Sigmoid colon (tissue), 7 donors: ENCODE results near the gene SORBS1. TPM values are rescaled to one million over a fixed set of nuclear protein-coding genes. Genes with fewer than 3 reads are reported as not detected.

ENCODE experiments used
- DNase-seq: peaks from one replicate; pipeline ENCODE4 v3.0.0-alpha.2; 2019
- H3K27ac ChIP-seq, 4 donors: fragments of 200-600 bp; sonication (generic); one replicate each; pipeline ENCODE4 v1.5.1; 2016 to 2019; ENCODE audit warnings: mild to moderate bottlenecking in 1 of 4
- H3K27me3 ChIP-seq, 3 donors: fragments of 200-600 bp; sonication (generic); one replicate each; pipeline ENCODE4 v1.5.1; 2019; ENCODE audit warnings: mild to moderate bottlenecking in 1 of 3
- H3K36me3 ChIP-seq, 4 donors: fragments of 200-600 bp; sonication (generic); one replicate each; pipeline ENCODE4 v1.5.1; 2016 to 2019
- H3K4me1 ChIP-seq, 4 donors: fragments of 200-600 bp; sonication (generic); one replicate each; pipeline ENCODE4 v1.5.1; 2017 to 2019
- H3K4me3 ChIP-seq, 4 donors: fragments of 200-600 bp; sonication (generic); one replicate each; pipeline ENCODE4 v1.5.1; 2017 to 2019; ENCODE audit warnings: mild to moderate bottlenecking in 2 of 4, moderate library complexity in 1 of 4
- H3K9me3 ChIP-seq, 4 donors: fragments of 200-600 bp in 3 of 4; sonication (generic) in 3 of 4; one replicate each; pipeline versions ENCODE4 v1.5.1 to v1.6.1; 2013 to 2019
- EP300 ChIP-seq, 4 donors: sonication (generic); formaldehyde crosslinking; IDR thresholded peaks; one replicate each; pipeline ENCODE4 v1.6.1; 2017; ENCODE audit warnings: antibody characterized with exemption in 4 of 4
- POLR2A ChIP-seq, 2 donors: fragments of 450-650 bp; IDR thresholded peaks; one replicate each; pipeline ENCODE4 v1.6.1; 2016; ENCODE audit warnings: antibody characterized with exemption in 2 of 2, mild to moderate bottlenecking in 2 of 2, moderate library complexity in 2 of 2
- POLR2AphosphoS5 ChIP-seq, 4 donors: sonication (generic); formaldehyde crosslinking; IDR thresholded peaks; one replicate each; pipeline ENCODE4 v1.6.1; 2017; ENCODE audit warnings: antibody characterized with exemption in 4 of 4
- WGBS, 2 donors: extraction: QIAGEN DNeasy Blood & Tissue Kit; methylation state at CpG; one replicate each; pipeline ENCODE4 v1.1.7; 2013; 5-methylcytosine and 5-hydroxymethylcytosine counted together
- intact Hi-C: fragments of 100-400 bp; cut with DNase I; formaldehyde crosslinking; loops from one replicate; pipeline ENCODE4 v1.15.1; 2023
- polyA plus RNA-seq, 3 donors: library from polyadenylated mRNA; stranded (reverse); fragments of 200-250 nt; gene quantifications; one replicate each; pipeline ENCODE4 v1.2.3, GENCODE V29; 2013
- total RNA-seq, 4 donors: library from RNA; depleted of rRNA; stranded (reverse); fragments of >200 nt; gene quantifications; one replicate each; pipeline ENCODE4 v1.1.0, GENCODE V29; 2016
- TF ChIP-seq, protein P1 (sequence below), 4 experiments: fragments of 450-650 bp in 3 of 4; fragments of 200-600 bp in 1 of 4; IDR thresholded peaks; one replicate each; pipeline ENCODE4 v1.5.1; 2016 to 2019; ENCODE audit warnings: antibody characterized with exemption in 4 of 4, mild to moderate bottlenecking in 3 of 4, moderate library complexity in 2 of 4
- donor health status: healthy with polysubstance abuse.
- donor health status: Bipolar disorder and iron deficiency.
- donor health status: healthy.

The SORBS1 gene
- total RNA-seq: 1,000 to 10,000 TPM in 2 of 4 donors, 100 to 1,000 TPM in 2; 664 to 1,403 (median 979) TPM
- polyA plus RNA-seq: 10 to 100 TPM in 2 of 3 donors, 1 to 10 TPM in 1; 8.1 to 56.2 (median 19.2) TPM

DNA sequence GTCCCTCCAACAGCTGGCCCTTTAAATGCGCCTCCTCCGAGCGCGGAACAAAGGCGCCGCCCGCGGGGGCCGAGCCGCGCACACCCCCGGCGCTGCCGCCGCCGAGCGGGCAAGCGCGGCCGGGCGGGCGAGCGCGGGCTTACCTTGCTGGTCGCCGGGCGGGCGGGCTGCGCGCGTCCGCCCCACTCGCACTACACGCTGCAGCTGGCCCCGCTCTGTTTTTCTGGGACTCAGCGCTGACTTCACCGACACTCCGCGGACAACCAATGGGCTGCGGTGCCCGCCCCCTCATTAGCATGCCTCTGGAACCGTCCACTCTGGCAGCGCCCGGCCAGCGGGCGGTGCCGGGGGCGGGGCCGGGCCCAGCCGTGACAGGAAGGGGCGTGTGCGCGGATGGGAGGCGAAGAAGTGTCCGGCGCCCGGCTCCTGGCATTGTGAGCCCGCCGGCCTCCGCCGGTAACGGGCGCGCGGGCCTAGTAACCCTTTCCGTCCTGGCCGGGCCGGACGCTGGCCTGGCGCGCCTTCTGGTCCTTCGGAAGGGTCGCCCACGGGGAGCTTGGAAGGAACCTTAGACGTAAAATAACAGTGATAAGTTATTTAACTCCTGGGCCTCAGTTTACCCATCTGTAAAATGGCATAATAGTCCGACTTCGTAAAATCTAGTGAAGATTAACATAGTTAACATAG, at the start of gene SORBS1:
Gene SORBS1, minus strand, starts transcription at position 195 of the 687 bp plus-strand sequence. CDS start 120,236 bp downstream, outside the sequence.
- peak within 1 kb of the TSS; percentile 93 to 98 (median 96) for H3K27ac ChIP-seq
- TF ChIP-seq, protein P1, sequence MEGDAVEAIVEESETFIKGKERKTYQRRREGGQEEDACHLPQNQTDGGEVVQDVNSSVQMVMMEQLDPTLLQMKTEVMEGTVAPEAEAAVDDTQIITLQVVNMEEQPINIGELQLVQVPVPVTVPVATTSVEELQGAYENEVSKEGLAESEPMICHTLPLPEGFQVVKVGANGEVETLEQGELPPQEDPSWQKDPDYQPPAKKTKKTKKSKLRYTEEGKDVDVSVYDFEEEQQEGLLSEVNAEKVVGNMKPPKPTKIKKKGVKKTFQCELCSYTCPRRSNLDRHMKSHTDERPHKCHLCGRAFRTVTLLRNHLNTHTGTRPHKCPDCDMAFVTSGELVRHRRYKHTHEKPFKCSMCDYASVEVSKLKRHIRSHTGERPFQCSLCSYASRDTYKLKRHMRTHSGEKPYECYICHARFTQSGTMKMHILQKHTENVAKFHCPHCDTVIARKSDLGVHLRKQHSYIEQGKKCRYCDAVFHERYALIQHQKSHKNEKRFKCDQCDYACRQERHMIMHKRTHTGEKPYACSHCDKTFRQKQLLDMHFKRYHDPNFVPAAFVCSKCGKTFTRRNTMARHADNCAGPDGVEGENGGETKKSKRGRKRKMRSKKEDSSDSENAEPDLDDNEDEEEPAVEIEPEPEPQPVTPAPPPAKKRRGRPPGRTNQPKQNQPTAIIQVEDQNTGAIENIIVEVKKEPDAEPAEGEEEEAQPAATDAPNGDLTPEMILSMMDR (IDR thresholded peaks at IDR 0.05): no peak
- peak in 1 of 4 donors; percentile 44 for TF ChIP-seq EP300 (IDR thresholded peaks at IDR 0.05)
- peak in 1 of 2 donors; percentile 53 for TF ChIP-seq POLR2A (IDR thresholded peaks at IDR 0.05)
- TF ChIP-seq POLR2AphosphoS5 (IDR thresholded peaks at IDR 0.05): peak; percentile 91 to 99 (median 96)
- no peaks in the 10 kb centered on the region for H3K9me3 ChIP-seq
- H3K4me1 ChIP-seq: peaks cover 0 to 42% (median 36%) of the 10 kb centered on the region in 4 donors
- H3K27me3 ChIP-seq: no peaks in the 10 kb centered on the region
- intact Hi-C loops: loop anchor here (2.0 kb wide), 1 partner anchor 39 kb away; no protein-coding TSS in a partner anchor
- DNase-seq: peak; percentile 99
- peak within 1 kb of the TSS; percentile 82 to 96 (median 90) for H3K4me3 ChIP-seq
- no peaks in the 10 kb centered on the region for H3K36me3 ChIP-seq
- WGBS, 2 donors: 0 to 1% methylated on average over 77 of the region's 77 CpGs

DNA sequence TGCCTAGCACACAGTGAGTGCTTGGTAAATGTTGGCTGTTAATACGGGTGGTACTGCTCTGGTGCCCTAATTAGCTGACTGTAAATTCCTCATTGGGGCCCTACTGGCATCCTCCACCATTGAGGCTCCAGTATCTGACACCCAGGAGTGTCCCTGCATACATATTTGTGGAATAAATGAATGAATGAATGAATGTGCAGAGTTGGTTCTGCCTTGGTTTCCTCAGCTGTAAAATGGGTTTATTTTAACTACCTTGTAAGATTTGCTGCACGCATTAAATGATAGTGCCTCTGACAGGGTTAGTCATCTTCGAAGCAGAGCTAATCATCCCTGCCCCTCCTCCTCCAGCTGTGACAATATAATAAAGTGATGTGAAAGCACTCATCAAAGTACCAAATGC, 49.6 kb upstream of the SORBS1 start:
- Histone ChIP-seq H3K36me3 (peaks cover 0 to 72% (median 34%) of the 10 kb centered on the region in 4 donors), H3K9me3 (no peaks in the 10 kb centered on the region), H3K4me1 (peaks cover 0 to 24% (median 21%) of the 10 kb centered on the region in 4 donors), H3K27me3 (no peaks in the 10 kb centered on the region), H3K27ac (no peak overlapping the region), H3K4me3 (no peak overlapping the region)
- intact Hi-C loops: no loop called here
- TF ChIP-seq, protein P1 (IDR thresholded peaks at IDR 0.05): no peak
- TF ChIP-seq POLR2A (IDR thresholded peaks at IDR 0.05) (no peak), POLR2AphosphoS5 (IDR thresholded peaks at IDR 0.05) (no peak), EP300 (IDR thresholded peaks at IDR 0.05) (no peak)
- 81 to 92% methylated on average over 3 of the region's 3 CpGs for WGBS, 2 donors
- no peak for DNase-seq

DNA sequence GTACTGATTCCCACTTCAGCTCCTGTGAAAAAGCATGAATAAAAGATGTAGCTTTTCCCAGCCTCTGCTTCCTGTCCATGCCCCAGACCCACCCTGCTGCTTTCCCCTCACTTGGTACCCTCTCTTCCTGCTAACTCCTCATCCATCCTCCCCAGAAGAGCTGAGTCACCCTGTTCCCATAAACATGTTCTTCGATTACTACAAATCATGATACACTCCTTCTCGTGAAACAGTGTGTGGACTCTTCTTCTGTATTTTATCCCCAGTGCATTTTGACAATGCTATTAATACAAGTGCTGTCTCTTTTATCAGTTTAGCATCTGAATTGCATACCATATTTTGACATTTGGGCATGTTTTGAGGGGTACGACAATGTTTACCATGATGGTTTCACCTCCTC, 45.8 kb upstream of the SORBS1 start:
- intact Hi-C loops: no loop called here
- H3K36me3 ChIP-seq: peaks cover 0 to 33% (median 16%) of the 10 kb centered on the region in 4 donors
- H3K9me3 ChIP-seq: no peaks in the 10 kb centered on the region
- TF ChIP-seq, protein P1 (IDR thresholded peaks at IDR 0.05): no peak
- TF ChIP-seq POLR2A (IDR thresholded peaks at IDR 0.05) (no peak), EP300 (IDR thresholded peaks at IDR 0.05) (no peak), POLR2AphosphoS5 (IDR thresholded peaks at IDR 0.05) (peak in 3 of 4 donors; percentile 15 to 47 (median 39))
- H3K4me1 ChIP-seq: peaks cover 0 to 50% (median 45%) of the 10 kb centered on the region in 4 donors
- 81 to 83% methylated on average over 3 of the region's 3 CpGs for WGBS, 2 donors
- H3K27me3 ChIP-seq: no peaks in the 10 kb centered on the region
- no peak for DNase-seq
- peak overlapping the region; percentile 83 to 95 (median 86) for H3K27ac ChIP-seq
- H3K4me3 ChIP-seq: no peak overlapping the region

DNA sequence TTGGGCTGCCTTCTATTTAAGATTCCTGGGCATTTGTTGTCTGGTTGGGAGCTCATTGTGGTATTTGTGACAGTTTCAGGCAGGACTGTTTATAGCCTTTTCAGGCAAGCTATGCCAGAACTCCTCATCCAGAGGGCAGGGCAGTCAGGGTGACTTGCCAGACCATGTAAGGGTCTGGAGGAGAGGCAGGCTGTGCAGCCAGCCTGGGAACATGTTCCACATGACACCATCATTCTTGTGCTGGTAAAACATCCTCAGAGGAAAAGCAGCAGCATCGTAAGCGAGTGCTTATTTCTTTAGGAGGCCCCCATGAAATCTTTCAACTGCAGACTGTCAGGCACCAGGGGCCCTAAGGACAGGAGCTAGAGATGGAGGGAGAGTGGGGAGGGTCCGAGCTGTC, 44.0 kb upstream of the SORBS1 start:
- H3K27ac ChIP-seq: peak overlapping the region; percentile 83 to 95 (median 86)
- peaks cover 0 to 17% (median 5%) of the 10 kb centered on the region in 4 donors for H3K36me3 ChIP-seq
- TF ChIP-seq, protein P1 (IDR thresholded peaks at IDR 0.05): no peak
- TF ChIP-seq EP300 (IDR thresholded peaks at IDR 0.05) (peak in 3 of 4 donors; percentile 55 to 97 (median 74)), POLR2A (IDR thresholded peaks at IDR 0.05) (peak in 1 of 2 donors; percentile 18), POLR2AphosphoS5 (IDR thresholded peaks at IDR 0.05) (peak; percentile 44 to 89 (median 85))
- intact Hi-C loops: no loop called here
- 85 to 92% methylated on average over 3 of the region's 3 CpGs for WGBS, 2 donors
- H3K9me3 ChIP-seq: no peaks in the 10 kb centered on the region
- H3K27me3 ChIP-seq: no peaks in the 10 kb centered on the region
- peak; percentile 89 for DNase-seq
- H3K4me3 ChIP-seq: no peak overlapping the region
- H3K4me1 ChIP-seq: peaks cover 0 to 65% (median 55%) of the 10 kb centered on the region in 4 donors
